T-helper 1 cell treated with Interleukin-12 subunit alpha and Interleukin-12 subunit beta and Interleukin-4 antibody, amounts not matched to agents 30 μg/mL and 1 μg/mL, for 36 hours (primary cell): ENCODE measurements around the gene GATA5.
"Not testable (repeated sequence)": the region's sequence is repeated elsewhere in the genome, so short reads cannot be mapped to it uniquely, and the experiment has no call there.

Source experiments
- H3K27ac Mint-ChIP-seq: one replicate; pipeline ENCODE4 v1.8.0; 2021; ENCODE audit warnings: mild to moderate bottlenecking, mixed read lengths
- H3K27me3 Mint-ChIP-seq: one replicate; pipeline ENCODE4 v1.8.0; 2021; ENCODE audit warnings: low read depth, mixed read lengths
- H3K36me3 Mint-ChIP-seq: one replicate; pipeline ENCODE4 v1.8.0; 2021; ENCODE audit warnings: low read depth, mixed read lengths
- H3K4me1 Mint-ChIP-seq: one replicate; pipeline ENCODE4 v1.8.0; 2021; ENCODE audit warnings: low read depth, mixed read lengths
- H3K4me3 Mint-ChIP-seq: one replicate; pipeline ENCODE4 v1.8.0; 2021; ENCODE audit warnings: mild to moderate bottlenecking, moderate library complexity, mixed read lengths
- H3K9me3 Mint-ChIP-seq: one replicate; pipeline ENCODE4 v1.8.0; 2021; ENCODE audit warnings: mixed read lengths

The GATA5 gene

DNA sequence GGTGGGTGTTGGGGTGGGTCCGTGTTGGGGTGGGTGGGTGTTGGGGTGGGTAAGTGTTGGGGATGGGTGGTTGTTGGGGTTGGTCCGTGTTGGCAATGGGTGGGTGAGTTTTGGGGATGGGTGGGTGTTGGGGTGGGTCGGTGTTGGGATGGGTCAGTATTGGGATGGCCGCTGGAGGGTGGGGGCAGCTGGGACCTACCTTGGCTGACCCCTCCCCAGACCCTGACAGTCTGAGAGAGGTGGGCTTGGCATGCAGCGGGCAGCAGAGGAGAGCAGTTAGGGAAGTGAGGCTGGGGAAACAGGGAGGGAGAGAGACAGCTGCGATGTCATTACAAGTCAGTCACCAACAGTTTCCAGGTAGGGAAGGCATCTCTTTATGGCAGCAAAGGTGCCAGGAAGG, 23.1 kb upstream of the GATA5 start:
- no peaks in the 10 kb centered on the region for H3K27me3 Mint-ChIP-seq
- H3K4me3 Mint-ChIP-seq, result no peak overlapping the region
- no peaks in the 10 kb centered on the region for H3K36me3 Mint-ChIP-seq
- H3K27ac Mint-ChIP-seq, result no peak overlapping the region
- H3K9me3 Mint-ChIP-seq, result no peaks in the 10 kb centered on the region
- H3K4me1 Mint-ChIP-seq, result peaks cover 20% of the 10 kb centered on the region

- Mint-ChIP-seq H3K27ac (no peak overlapping the region), H3K36me3 (no peaks in the 10 kb centered on the region), H3K27me3 (no peaks in the 10 kb centered on the region), H3K4me1 (peaks cover 15% of the 10 kb centered on the region), H3K9me3 (no peaks in the 10 kb centered on the region), H3K4me3 (no peak overlapping the region)
These were observed 20.9 kb upstream of the GATA5 start for GRCh38 chr20:62496568-62497218.

- Mint-ChIP-seq H3K9me3 (no peaks in the 10 kb centered on the region), H3K27me3 (no peaks in the 10 kb centered on the region), H3K4me3 (no peak overlapping the region), H3K27ac (no peak overlapping the region), H3K36me3 (no peaks in the 10 kb centered on the region), H3K4me1 (peaks cover 9% of the 10 kb centered on the region)
These were observed 20.2 kb upstream of the GATA5 start for GRCh38 chr20:62495749-62496567.

DNA sequence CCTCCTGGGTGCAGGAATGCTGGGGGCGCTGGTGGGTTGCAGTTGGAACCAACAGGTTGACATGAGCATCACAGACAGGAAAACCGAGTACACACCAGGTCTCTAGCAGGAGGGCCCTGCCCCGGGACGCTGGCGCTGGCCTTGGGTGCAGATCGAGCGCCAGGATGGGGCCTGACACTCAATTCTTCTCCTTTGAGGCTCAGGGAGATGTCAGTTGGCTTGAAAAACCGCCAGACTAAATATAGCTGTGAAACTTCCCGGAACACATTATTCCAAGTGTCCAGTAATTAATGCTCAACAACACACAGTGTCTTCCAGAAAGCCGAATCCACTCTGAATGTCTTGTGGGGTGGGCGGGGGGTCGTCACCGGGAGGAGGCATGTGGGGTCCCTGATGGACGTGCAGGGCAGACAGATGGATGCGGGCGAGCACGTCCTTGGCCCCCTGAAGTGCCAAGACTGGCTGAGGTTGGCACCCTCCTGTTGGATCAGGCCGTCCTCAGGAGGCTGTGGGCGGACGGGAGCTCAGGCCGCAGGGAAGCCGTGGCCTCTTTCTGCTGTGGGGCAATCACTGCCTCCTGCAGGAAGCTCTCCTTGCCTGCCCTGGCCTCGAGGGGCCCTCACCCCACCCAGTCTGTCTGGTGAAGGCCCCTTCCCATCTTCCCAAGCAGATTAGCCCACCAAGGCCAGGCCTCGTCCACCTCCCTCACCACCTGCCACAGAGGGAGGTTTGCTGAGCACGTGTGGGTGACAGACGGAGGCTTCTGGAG, 19.4 kb upstream of the GATA5 start:
- H3K4me1 Mint-ChIP-seq, result peaks cover 1% of the 10 kb centered on the region
- H3K4me3 Mint-ChIP-seq, result no peak overlapping the region
- H3K27ac Mint-ChIP-seq, result no peak overlapping the region
- H3K9me3 Mint-ChIP-seq, result no peaks in the 10 kb centered on the region
- H3K36me3 Mint-ChIP-seq, result no peaks in the 10 kb centered on the region
- no peaks in the 10 kb centered on the region for H3K27me3 Mint-ChIP-seq

- H3K27ac Mint-ChIP-seq, result no peak overlapping the region
- no peaks in the 10 kb centered on the region for H3K9me3 Mint-ChIP-seq
- no peaks in the 10 kb centered on the region for H3K27me3 Mint-ChIP-seq
- H3K4me1 Mint-ChIP-seq, result no peaks in the 10 kb centered on the region
- H3K36me3 Mint-ChIP-seq, result no peaks in the 10 kb centered on the region
- no peak overlapping the region for H3K4me3 Mint-ChIP-seq
These were observed 18.7 kb upstream of the GATA5 start for GRCh38 chr20:62494537-62494936.

GRCh38 chr20:62493886-62494285, 18.1 kb upstream of the GATA5 start:
- Mint-ChIP-seq H3K27ac (no peak overlapping the region), H3K9me3 (no peaks in the 10 kb centered on the region), H3K4me1 (no peaks in the 10 kb centered on the region), H3K4me3 (no peak overlapping the region), H3K36me3 (no peaks in the 10 kb centered on the region), H3K27me3 (peaks cover 2% of the 10 kb centered on the region)

DNA sequence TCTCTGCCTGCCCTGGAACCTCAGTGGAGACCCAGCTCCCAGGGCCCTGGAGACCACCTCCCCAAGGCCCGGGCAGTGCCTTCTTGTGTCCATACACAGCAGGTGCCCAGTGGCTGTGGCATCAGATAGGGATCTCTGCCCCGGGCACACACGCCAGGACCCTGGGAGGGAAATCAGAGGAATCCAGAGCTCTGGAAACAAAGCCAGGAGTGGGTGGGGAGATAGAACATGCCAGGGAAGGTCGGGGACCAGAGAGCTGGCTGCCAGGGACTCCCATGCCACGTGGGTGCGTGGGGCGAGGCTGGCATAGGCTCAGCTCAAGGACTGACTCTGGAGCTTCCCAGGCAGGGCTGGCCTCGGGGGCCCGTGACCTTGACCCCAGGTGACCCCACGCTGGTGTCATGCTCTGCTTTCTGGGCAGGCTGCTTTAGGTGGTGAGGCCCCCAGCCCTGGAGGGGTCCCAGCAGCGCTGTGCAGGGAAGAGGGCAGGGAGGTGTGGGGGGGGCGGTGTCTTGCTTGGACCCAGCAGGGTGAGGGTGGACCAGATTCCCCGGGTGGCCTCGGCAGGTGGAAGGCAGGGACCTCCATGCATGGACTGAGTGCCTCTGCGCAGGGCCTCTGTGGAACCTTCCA, 17.6 kb upstream of the GATA5 start:
- Mint-ChIP-seq H3K4me3 (no peak overlapping the region), H3K27me3 (peaks cover 8% of the 10 kb centered on the region), H3K9me3 (no peaks in the 10 kb centered on the region), H3K36me3 (no peaks in the 10 kb centered on the region), H3K4me1 (no peaks in the 10 kb centered on the region), H3K27ac (no peak overlapping the region)

DNA sequence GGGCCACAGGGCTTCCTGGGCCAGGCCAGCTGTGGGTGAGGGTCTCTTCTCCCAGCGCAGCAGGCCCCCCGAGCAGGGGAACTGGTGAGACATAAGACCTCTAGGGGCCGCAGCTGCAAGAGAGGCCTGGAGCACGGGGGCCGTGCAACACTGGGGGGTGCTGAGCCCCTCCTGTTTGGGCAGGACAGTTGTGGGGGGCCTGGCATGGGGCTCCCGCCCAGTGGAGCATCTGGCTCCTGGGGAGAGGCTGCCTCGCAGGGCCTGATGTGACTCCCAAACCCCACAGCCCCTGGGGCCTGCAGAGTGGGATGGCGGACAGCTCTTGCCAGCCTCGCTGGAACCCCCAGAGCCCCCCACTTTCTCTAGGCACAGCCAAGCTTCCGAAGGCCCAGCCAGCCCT, 16.9 kb upstream of the GATA5 start:
- no peaks in the 10 kb centered on the region for H3K4me1 Mint-ChIP-seq
- H3K36me3 Mint-ChIP-seq, result no peaks in the 10 kb centered on the region
- peaks cover 10% of the 10 kb centered on the region for H3K27me3 Mint-ChIP-seq
- no peaks in the 10 kb centered on the region for H3K9me3 Mint-ChIP-seq
- no peak overlapping the region for H3K27ac Mint-ChIP-seq
- H3K4me3 Mint-ChIP-seq, result no peak overlapping the region

GRCh38 chr20:62490783-62491182, 15.0 kb upstream of the GATA5 start:
- H3K36me3 Mint-ChIP-seq, result not testable (repeated sequence)
- peaks cover 28% of the 10 kb centered on the region for H3K27me3 Mint-ChIP-seq

GRCh38 chr20:62489932-62490263, 14.1 kb upstream of the GATA5 start:
- Mint-ChIP-seq H3K4me1 (no peaks in the 10 kb centered on the region), H3K36me3 (no peaks in the 10 kb centered on the region), H3K27me3 (peaks cover 28% of the 10 kb centered on the region), H3K4me3 (no peak overlapping the region), H3K9me3 (no peaks in the 10 kb centered on the region), H3K27ac (no peak overlapping the region)

More at GRCh38 chr20:62490783-62491182, 15.0 kb upstream of the GATA5 start:
- H3K27ac Mint-ChIP-seq, H3K4me1 Mint-ChIP-seq, H3K9me3 Mint-ChIP-seq, H3K4me3 Mint-ChIP-seq: not testable (repeated sequence)

DNA sequence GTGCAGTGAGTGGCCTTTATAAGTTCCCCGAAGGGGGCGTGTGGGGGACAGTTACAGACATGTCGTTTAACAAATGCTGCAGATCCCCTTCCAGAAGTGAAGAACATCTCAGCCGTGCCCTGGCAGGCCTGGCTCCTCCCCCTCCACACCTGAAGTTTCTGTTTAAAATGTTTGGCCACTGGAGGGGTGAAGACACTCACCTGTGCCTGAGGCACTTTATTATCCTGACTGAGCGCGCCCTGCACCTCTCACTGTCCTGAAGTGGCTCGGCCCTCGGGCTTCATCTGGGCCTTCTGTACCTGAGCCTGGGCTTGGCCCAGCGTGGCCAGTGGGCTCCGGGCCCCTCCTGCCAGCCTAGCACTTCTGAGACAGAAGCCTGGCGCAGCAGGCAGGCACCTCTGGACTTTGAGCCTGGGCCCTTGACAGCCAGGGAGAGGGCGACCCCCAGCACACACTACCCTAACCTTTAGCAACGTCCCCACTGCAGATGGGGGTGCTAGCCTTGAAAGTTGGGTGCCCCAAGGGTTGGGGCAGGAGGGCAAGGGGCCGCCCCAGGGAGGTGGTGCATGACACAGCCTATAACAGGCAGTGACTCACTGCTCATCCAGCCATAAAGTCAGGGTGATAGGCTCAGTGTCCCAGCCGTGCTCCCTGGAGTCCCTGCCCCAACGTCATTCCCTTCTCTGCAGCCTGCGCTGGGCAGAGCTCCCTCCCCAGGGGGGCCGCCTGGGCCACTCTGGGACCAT, 13.6 kb upstream of the GATA5 start:
- Mint-ChIP-seq H3K36me3 (no peaks in the 10 kb centered on the region), H3K27me3 (peaks cover 28% of the 10 kb centered on the region), H3K27ac (no peak overlapping the region), H3K9me3 (no peaks in the 10 kb centered on the region), H3K4me1 (no peaks in the 10 kb centered on the region), H3K4me3 (no peak overlapping the region)

- no peak overlapping the region for H3K27ac Mint-ChIP-seq
- no peaks in the 10 kb centered on the region for H3K36me3 Mint-ChIP-seq
- peaks cover 31% of the 10 kb centered on the region for H3K27me3 Mint-ChIP-seq
- no peaks in the 10 kb centered on the region for H3K9me3 Mint-ChIP-seq
- H3K4me1 Mint-ChIP-seq, result no peaks in the 10 kb centered on the region
- H3K4me3 Mint-ChIP-seq, result no peak overlapping the region
These were observed 12.7 kb upstream of the GATA5 start for GRCh38 chr20:62488470-62488869.

- no peak overlapping the region for H3K4me3 Mint-ChIP-seq
- H3K27ac Mint-ChIP-seq, result no peak overlapping the region
- peaks cover 38% of the 10 kb centered on the region for H3K27me3 Mint-ChIP-seq
- peaks cover 3% of the 10 kb centered on the region for H3K4me1 Mint-ChIP-seq
- H3K9me3 Mint-ChIP-seq, result no peaks in the 10 kb centered on the region
- no peaks in the 10 kb centered on the region for H3K36me3 Mint-ChIP-seq
These were observed 12.0 kb upstream of the GATA5 start for GRCh38 chr20:62487561-62488354.
